HG03196 (cell line): ENCODE results near the gene SLC40A1.

ENCODE experiments used
- ATAC-seq: cut with Tn5 transposase; IDR thresholded peaks from one replicate; pipeline ENCODE4 v1.9.1; 2021; ENCODE audit not compliant: unreplicated experiment

Gene SLC40A1

DNA sequence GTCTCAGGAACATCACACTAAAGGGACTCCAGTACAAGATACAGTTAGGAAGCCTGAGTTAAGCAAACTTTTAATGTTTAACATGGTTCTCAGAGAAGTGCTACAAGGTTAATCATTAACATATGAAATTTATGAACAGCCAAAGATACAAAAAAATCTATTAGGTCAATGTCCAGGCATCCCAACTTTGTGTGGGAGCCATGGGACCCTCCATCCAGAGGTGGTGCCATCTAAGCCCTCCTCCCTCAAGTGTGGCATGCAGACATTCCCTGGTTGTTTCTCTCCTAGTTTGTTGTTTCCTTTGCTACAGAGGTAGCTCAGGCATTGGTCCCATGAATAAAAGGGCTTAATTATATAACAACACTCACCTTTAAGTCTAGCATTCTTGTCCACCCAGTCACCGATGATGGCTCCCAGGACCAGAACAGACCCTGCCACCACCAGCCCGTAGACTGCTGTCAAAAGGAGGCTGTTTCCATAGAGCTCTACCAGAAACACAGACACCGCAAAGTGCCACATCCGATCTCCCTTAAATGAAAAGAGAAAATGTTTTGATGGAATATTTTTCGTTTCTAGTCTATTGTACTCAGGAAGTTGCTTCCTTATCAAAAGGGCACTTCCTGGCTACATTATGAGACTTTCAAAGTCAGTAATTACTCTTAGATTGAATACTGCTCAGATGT, 5.7 kb downstream of the SLC40A1 start:
- no peak for ATAC-seq

DNA sequence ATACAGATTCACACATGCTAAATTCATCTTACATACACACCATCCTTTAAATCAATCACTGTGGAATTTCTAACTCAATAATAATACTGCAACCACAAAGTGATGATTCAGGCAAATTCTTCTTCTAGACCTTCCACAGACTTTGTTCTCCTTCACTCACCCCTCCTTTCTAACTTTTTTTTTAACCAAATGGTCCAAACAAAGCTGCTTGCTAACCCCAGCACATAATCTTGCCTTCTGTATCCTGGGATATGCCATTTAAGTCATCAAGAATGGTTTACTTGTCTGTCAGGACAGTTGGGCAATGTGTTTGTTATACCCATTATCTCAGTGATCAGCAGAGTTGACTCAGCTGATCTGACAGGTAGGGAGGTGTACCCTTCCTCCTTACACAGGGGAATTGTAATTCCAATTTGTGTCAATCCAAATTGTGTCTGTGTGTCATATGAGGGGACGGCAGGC, 10.0 kb downstream of the SLC40A1 start:
- ATAC-seq, result no peak

DNA sequence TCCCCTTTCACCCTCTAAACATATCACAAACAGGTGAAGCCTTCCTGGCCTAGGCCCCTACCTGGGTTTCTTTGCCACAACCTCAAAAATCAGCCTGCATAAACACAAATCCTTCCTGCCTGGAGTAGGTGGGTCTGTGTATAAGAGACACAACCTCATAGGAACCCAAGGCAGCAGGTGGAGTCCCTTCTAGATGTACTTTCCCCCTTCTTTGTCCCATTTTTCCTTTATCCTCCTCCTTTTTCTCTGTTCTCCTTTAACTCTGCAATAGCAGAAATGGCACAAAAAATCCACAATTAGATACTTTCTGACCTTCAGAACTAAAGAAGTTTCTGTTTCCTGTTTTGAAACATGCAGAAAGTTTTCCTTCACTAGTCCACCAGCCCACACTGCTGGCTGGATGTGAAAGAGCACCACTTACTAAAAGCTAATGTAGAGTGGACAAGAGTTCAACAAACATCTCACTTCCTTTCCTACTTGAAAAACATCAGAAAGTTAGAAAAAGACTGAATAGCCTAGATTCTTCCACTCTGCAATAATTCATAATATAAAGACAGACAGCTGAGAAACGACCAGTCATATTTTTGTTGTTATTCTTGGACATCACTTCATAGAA, 11.2 kb downstream of the SLC40A1 start:
- ATAC-seq, result no peak

DNA sequence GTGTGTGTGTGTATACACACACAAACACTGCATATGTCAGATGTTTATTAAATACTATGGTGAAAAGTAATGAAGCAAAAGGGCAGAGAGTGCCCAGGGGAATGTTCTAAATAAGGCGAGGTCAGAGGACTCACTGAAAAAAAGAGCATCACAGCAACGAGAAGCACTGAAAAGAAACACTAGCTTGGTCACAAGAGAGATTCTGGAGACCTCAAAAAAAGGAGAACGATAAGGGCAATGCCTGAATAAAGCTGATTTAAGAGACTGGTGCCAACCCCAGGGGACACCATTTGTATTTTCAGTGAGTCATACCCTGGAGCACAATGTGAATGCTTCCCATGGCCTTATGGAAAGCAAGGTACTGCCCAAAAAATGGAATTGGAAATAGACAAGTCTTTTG, 14.5 kb downstream of the SLC40A1 start:
- no peak for ATAC-seq

DNA sequence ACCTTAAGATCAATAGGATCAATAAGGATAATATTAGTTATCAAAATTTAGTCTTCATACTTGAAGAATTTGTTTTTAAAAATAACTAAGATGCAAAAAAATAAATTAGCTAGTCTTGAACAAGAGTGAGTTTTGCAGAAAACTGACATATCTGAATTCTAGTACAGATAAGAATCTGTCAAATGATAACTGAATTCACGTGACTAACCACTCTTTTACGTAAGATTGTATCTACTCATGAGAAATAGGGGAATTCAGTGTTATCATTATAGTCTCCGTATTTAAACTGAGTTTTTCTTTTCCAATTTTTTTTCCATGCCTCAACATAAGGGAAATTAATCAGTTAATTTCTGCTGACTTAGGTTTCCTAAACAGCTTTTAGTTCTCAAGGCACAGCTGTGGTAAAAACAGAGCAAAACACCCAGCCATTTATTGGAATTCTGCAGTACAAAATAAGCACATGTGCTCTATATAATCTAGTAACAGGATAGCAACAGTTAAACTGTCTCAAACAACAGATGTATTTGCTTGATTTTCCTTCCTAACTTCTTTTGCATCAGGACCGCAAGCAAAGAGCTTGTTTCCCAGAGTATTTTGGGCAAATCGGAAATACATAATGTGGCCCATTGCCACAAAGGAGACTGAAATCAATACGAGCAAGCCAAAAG, 19.1 kb downstream of the SLC40A1 start:
- no peak for ATAC-seq

DNA sequence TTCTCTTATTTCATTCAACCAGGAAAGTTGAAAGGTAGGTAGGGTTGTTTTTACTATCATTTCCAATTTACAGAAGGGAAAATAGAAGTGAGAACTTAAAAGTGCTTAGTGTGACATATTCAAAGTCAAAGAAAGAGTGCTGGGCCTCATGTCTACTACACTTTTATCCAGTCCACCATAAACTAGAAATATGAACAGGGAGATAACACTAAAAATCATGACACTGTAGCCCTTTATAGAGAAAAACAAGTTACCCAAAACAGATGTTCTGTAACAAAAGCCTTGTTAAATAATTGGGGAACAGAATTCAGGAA, 20.4 kb downstream of the SLC40A1 start:
- ATAC-seq, result no peak

DNA sequence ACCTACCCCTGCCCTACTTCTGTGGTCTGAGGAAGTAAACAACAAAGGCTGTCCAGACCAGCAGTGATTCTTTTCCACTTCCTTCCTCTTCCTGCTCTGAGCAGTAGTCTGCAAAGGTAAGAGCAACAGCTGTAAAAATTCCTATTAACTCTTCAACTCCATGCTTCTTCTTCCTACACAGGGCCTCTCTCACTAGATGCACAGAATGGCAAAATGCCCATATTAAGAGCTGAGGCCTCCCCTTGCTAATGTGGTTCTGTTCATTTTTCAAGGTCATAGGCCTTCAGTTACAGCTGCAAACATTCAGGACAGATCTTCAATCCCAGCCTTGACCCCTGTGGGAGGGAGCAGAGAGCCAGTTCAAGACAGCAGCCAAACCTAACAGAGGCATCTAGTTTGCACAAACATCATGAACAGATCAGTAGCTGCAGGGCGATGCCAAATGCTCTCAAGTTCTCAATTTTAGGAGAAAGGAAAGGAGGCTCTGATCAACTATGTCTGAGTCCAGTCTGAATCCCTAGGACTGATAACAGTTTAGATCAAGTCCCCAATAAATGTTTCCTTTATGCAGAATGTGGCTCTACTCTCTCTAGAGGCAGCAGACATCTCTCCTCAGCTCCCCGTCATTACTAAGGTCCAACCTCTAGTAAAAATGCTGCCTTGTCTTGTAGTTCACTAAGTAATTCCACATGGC, 20.9 kb downstream of the SLC40A1 start:
- no peak for ATAC-seq

DNA sequence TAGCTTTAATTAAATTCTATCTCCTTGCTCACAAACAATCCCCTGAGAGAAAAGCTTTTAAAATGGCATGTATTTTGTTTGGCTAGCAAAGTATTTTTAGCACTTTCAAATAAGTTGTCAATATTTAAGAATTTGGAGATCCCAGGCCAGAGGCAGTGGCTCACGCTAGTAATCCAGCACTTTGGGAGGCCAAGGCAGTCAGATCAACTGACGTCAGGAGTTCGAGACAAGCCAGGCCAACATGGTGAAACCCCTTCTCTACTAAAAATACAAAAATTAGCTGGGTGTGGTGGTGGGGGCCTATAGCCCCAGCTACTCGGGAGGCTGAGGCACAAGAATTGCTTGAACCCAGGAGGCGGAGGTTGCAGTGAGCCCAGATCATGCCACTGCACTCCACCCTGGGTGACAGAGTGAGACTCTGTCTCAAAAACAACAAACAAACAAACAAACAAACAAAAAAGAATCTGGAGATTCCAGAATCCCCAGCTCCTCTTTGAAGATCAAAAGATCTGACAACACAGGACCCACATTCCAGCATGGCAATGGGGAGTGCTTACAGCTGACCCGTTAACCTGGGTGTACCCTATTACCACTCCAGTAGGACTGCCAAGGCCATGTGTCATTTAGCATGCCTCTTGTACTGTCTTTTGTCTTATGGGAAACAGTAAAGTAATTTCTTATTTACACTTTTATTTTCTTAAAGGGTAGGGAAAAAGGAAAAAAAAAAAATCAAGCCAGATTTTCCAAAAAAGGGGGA, 21.9 kb downstream of the SLC40A1 start:
- no peak for ATAC-seq

DNA sequence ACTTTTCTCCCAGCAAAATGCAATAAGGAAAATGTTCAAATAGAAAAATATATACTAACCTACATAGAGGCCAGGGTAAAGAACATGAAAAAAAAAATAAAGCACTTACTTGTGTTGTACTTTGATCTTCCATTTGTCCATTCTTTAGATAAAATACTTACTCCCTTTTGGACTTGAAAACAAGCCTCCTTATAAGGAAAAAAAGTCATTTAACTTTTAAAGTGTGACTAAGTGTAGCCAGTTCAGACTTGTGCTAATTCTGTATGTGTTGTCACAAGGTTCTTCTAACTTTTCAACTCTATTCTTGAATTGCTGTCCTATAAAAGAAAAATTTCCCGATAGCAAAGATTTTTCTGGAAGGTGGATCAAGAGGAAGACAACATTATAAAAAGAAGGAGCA, 23.2 kb downstream of the SLC40A1 start:
- no peak for ATAC-seq

DNA sequence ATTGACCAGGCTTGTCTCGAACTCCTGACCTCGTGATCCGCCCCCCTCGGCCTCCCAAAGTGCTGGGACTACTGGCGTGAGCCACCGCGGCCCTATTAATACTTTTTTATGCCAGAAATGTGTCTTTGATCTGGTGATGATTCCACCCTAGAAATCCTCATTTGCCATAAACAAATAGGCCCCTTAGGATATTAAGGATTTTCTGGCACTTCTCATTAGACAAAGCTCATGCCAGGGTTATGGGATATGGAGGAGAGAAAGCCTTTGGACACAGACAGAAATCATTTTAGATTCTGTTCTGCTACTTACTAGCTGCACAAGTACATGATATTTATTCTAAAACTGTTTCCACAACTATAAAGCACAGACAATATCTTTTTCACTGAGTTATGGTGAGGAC, 24.1 kb downstream of the SLC40A1 start:
- no peak for ATAC-seq

DNA sequence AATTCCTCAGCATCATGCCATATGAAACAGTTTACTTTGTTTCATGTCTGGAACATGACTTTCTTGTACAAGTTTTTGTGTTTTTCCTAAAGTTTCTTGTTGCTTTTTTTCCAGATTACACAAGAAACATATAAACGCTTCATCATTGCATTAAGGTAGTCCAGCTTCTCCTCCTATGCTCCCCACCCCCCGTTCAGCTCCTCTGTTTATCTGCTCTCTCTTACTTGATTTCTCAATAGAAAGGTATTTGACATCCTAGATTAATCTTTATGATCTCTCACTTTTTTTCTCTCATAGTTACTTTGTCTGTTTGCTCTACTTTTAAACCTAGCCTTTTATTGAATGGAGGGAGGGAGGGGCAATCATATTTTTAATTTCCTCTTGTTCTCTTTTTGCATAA, 25.4 kb downstream of the SLC40A1 start:
- ATAC-seq, result no peak

DNA sequence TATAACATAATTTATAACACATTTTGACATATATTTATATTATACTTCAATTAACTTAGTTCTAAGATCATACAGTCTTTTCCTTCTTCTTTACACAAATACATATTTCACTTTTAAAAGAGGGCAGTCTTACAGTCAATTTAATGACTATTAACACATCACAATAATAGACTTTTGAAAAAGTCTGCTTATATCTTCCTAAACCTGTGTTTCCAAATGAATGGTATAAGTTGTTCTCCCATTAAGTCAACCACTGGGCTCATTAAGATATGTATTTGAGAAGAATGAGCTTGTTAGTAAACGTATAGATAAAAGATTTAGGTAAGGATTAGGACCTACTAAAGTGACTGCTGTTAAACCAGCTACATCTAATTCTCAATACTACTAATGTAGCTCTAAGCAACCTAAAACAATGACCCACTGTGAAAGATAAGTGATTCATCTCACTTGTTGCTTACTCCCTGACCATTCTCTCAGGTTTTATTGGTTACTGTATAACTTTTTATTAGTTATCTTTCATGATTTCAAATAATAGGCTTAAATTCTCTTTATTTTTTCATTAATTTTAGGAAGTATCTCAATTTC, 27.0 kb downstream of the SLC40A1 start:
- ATAC-seq, result no peak

DNA sequence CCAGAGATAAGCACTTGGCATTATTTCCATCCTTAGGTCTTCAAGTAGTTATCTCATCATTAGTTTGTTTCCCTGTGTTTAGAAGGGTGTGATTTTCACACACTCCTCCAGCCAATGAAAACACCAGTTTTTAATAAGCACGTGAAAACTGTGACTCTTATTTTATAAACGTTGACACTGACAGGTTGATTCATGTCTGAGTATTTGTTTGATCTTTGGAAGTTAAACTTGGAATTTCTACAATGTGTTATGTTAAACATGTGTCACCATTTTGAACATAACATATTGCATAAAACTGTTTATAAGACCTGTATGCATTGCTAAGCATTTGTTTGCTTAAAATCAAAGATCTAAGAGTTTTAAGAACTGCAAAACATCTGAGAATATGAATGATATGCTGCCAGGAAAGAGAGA, 27.6 kb downstream of the SLC40A1 start:
- ATAC-seq, result no peak

DNA sequence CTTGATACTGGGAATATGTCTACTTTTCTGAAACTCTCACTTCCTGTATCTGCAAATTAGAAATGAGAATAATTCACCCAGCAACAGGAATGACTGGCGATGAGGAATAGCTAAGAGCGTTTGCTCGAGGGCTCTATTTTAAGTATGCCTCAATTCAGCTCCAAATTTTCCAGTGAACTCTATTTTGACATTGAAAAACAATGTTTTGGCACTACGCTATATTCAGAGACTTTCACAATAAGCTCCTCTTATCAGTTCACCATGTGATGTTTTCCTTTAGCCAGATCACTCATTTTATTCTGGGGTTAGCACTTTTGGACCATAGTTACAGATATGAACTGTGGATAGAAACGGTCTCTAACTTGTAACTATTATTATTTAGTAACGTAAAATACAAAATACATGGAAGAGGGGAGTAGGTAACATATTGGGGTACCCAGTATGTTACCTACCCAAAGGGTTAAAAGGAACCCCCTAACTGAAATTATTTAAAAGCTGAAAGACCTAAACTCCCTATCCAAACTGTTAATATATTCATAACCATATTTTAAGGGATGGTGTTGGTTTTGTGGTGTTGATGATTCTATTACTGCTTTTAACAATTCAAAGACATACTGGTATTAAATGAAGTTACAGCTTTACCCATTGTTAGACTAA, 28.1 kb downstream of the SLC40A1 start:
- no peak for ATAC-seq

DNA sequence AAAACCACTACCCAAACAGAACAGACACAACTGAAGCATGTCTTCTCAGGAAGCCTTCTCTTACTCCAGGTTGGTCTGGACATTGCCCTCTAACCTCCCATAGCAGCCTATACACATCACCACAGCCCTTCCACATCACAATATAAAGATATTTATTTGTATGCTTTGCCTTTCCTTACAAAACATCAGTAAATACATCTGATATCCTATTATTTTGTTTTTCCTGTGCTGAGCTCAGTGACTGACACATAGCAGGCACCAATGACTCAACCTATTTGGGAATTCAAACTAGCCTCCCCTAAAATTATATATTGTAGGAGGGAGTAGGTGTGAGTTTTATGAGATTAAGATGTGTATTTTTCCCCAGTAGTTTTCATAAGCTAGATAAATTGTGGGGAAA, 28.8 kb downstream of the SLC40A1 start:
- no peak for ATAC-seq

DNA sequence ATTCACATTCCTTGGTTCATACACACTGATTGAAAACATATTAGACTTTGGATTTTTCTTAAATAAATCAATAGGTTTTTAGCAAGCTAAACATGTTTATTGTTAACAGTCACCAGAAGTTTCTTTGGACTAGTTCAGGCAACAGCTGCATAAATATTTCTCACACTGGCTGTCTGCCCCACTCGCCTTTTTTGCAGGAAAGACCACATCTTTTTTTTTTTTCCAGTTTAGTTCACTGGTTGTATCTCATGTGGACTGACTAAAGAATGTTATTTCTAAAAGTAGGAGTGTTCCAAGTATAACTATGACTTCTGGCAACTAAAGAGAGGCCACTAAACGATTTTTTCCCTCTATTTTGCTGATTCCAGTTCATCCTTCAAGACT, 31.1 kb downstream of the SLC40A1 start:
- ATAC-seq, result no peak

DNA sequence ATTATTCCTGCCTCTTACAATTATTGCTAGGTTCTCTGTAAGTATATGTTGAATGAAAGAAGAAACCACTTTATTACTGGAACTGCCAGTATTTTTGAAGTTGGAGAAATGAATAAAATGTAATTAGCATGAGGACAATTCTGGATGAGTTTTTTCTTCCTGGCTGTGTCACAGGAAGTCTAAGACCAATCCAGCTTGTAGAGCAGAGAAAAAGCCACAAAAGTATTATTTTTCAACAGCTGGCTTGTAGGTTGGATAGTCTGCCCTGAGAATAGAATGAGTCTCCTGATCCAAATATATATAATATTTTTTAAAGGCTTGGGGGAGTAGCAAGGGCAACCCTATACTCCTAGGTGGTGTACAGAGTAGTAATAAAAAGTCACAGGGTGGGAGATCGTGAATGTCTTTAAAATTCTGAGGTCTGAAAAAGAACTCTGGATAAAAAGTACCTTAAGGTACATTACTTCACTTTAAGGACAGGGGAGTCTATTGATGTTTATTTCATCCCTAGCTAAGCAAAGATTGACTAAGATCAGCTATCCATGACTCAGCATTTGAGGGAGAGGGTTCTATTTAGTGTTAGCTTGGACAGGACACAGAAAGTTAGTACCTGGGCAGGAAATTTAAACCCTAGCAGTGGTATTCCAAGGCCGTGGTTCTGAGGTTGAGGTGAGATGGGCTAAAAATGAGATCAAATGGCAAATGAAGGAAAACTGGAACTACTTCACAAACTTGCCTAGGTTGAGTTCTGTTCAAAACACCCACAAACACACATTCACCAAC, 31.7 kb downstream of the SLC40A1 start:
- ATAC-seq, result no peak

DNA sequence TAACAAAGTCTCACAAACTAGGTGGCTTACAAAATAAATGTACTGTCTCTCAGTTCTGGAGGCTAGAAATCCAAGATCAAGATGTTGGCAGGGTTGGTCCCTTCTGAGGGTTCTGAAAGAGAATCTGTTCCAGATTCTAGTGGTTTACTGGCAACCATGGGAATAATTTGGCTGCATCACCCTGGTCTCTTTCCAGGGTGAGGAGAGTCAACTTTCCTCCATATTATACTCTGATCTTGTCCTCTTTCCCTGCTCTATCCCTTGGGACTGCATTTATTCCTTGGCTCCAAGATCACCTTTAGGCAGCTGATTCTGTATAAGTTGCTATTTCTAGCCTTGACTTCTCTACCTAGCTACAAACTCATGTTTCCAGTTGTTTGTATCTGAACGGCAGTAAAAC, 35.2 kb downstream of the SLC40A1 start:
- no peak for ATAC-seq

DNA sequence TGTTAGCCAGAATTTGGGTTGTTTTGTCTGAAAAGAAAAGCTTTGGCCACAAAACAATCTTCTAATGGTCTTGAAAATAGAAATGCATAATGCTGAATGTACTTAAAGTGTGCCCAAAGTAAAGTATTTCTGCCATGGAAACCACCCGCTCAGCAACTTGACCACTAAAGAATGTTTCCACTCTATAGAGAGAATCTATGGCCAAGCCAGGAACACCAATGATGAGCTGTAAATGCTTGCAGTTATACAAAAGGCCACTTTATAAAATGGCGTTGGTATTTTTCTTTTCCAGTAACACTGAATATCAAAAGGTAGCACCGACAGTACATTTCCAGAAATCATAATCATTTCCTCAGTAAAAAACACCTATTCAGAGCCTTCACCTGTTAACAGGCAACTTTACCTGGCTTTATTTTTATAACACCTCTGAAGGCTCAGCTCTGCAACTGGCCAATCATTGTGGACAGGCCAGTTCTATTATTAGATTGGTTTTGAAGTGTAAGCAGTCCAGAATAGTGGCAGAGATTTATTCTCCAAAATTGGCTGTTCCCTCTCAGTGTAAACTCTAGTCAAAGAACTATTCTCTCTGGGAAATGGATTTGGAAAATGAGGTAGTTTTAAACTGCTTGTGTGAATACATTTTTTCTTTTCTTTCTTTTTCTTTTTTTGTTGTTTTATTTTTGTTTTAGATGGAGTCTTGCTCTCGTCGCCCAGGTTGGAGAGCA, 36.1 kb downstream of the SLC40A1 start:
- no peak for ATAC-seq
